Gastrocnemius medialis (tissue), 4 donors: ENCODE measurements around the gene CELSR1. TPM values are rescaled to one million over a fixed set of nuclear protein-coding genes. Genes with fewer than 3 reads are reported as not detected.

Source experiments
- ATAC-seq, 2 donors: fragments of 150-250 bp; one replicate each; pipeline ENCODE4 v1.9.1; 2016
- DNase-seq, 2 donors: peaks; one replicate each; pipeline ENCODE4 v3.0.0-alpha.2; 2019
- H3K27ac ChIP-seq, 4 donors: fragments of 200-600 bp; sonication (generic); 1 replicate in 1 of 4; 2 replicates in 3 of 4; pipeline ENCODE4 v1.5.1; 2016 to 2018; ENCODE audit warnings: mild to moderate bottlenecking in 2 of 4, moderate library complexity in 1 of 4
- H3K27me3 ChIP-seq, 3 donors: fragments of 200-600 bp; sonication (generic) in 2 of 3; 1 replicate in 1 of 3; 2 replicates in 2 of 3; pipeline versions ENCODE4 v1.5.1 to v1.6.0; 2016 to 2019; ENCODE audit warnings: mild to moderate bottlenecking in 1 of 3, moderate library complexity in 1 of 3
- H3K36me3 ChIP-seq, 2 donors: fragments of 200-600 bp; sonication (generic) in 1 of 2; one replicate each; pipeline ENCODE4 v1.5.1; 2017 to 2018
- H3K4me1 ChIP-seq, 2 donors: fragments of 200-600 bp; sonication (generic) in 1 of 2; one replicate each; pipeline ENCODE4 v1.5.1; 2016 to 2017; ENCODE audit warnings: mild to moderate bottlenecking in 2 of 2
- H3K4me3 ChIP-seq, 4 donors: fragments of 200-600 bp; sonication (generic) in 3 of 4; 1 replicate in 1 of 4; 2 replicates in 3 of 4; pipeline ENCODE4 v1.5.1; 2016 to 2019; ENCODE audit warnings: mild to moderate bottlenecking in 2 of 4
- H3K9me3 ChIP-seq, 3 donors: fragments of 200-600 bp; sonication (generic) in 2 of 3; 1 replicate in 1 of 3; 2 replicates in 2 of 3; pipeline ENCODE4 v1.5.1; 2016 to 2019
- CTCF ChIP-seq, 5 experiments: fragments of 450-650 bp in 3 of 5; fragments of 200-600 bp in 2 of 5; sonication (generic) in 2 of 5; IDR thresholded peaks in 4 of 5; conservative IDR thresholded peaks in 1 of 5; 1 replicate in 4 of 5; 2 replicates in 1 of 5; pipeline ENCODE4 v1.5.1; 2016 to 2019; ENCODE audit warnings: antibody characterized with exemption in 5 of 5, mild to moderate bottlenecking in 3 of 5, moderate library complexity in 3 of 5
- POLR2A ChIP-seq, 2 donors: fragments of 450-650 bp; IDR thresholded peaks; one replicate each; pipeline ENCODE4 v1.6.1; 2017; ENCODE audit warnings: antibody characterized with exemption in 2 of 2, mild to moderate bottlenecking in 2 of 2, moderate library complexity in 2 of 2
- in situ Hi-C, 4 donors: fragments of 200-750 bp; cut with MboI; loops; one replicate each; pipeline versions ENCODE4 v1.15.0 to v1.8.0; 2017; ENCODE audit warnings: low sequenced_read_pairs in 4 of 4
- intact Hi-C: fragments of 100-400 bp; cut with DNase I; formaldehyde crosslinking; loops from one replicate; pipeline ENCODE4 v1.15.1; 2023; ENCODE audit warnings: low total_unique reads
- total RNA-seq, 4 donors: library from RNA; depleted of rRNA; stranded (reverse); fragments of >200 nt; gene quantifications; one replicate each; pipeline versions ENCODE4 v1.1.0 to v1.2.3, GENCODE V29; 2016

The CELSR1 gene
- total RNA-seq, 4 donors from 2014 or later, result 0.10 to 1.5 (median 0.87) TPM

- Histone ChIP-seq H3K4me1 (peaks cover 5% of the 10 kb centered on the region in 2 donors), H3K4me3 (no peak overlapping the region), H3K9me3 (no peaks in the 10 kb centered on the region), H3K27ac (no peak overlapping the region), H3K27me3 (peaks cover under 1 to 3% (median 3%) of the 10 kb centered on the region in 3 donors), H3K36me3 (peaks cover 0 to 29% of the 10 kb centered on the region in 2 donors)
- DNase-seq, result no peak
- in situ Hi-C loops (loop anchor here in 1 of 4 donors (25.0 kb wide), 1 partner anchor 179 kb away; the partner anchor contains the start of gene CELSR1), intact Hi-C loops (no loop called here)
- TF ChIP-seq POLR2A (IDR thresholded peaks at IDR 0.05) (no peak), CTCF (IDR thresholded peaks at IDR 0.05 in 4 of 5, conservative IDR thresholded peaks at IDR 0.05 in 1 of 5) (no peak)
- ATAC-seq, result no peak
These were observed 179.5 kb downstream of the CELSR1 start for GRCh38 chr22:46357711-46358520.

- Histone ChIP-seq H3K9me3 (no peaks in the 10 kb centered on the region), H3K27ac (no peak overlapping the region), H3K4me1 (peaks cover 5% of the 10 kb centered on the region in 2 donors), H3K27me3 (no peaks in the 10 kb centered on the region), H3K4me3 (no peak overlapping the region), H3K36me3 (peaks cover 0 to 40% of the 10 kb centered on the region in 2 donors)
- intact Hi-C loops (no loop called here), in situ Hi-C loops (loop anchor here in 1 of 4 donors (25.0 kb wide), 1 partner anchor 181 kb away; the partner anchor contains the start of gene CELSR1)
- TF ChIP-seq POLR2A (IDR thresholded peaks at IDR 0.05) (no peak), CTCF (IDR thresholded peaks at IDR 0.05 in 4 of 5, conservative IDR thresholded peaks at IDR 0.05 in 1 of 5) (no peak)
- no peak for ATAC-seq
- DNase-seq, result no peak
These were observed 180.6 kb downstream of the CELSR1 start for GRCh38 chr22:46356496-46357480.

- no peaks in the 10 kb centered on the region for H3K9me3 ChIP-seq
- ATAC-seq (no peak), DNase-seq (no peak)
- no peaks in the 10 kb centered on the region for H3K27me3 ChIP-seq
- H3K27ac ChIP-seq, result no peak overlapping the region
- peaks cover 0 to 48% of the 10 kb centered on the region in 2 donors for H3K36me3 ChIP-seq
- H3K4me1 ChIP-seq, result peaks cover 5% of the 10 kb centered on the region in 2 donors
- intact Hi-C loops (loop anchor here (1.0 kb wide), 1 partner anchor 34 kb away; no protein-coding TSS in a partner anchor), in situ Hi-C loops (loop anchor here in 1 of 4 donors (25.0 kb wide), 1 partner anchor 181 kb away; the partner anchor contains the start of gene CELSR1)
- no peak overlapping the region for H3K4me3 ChIP-seq
- TF ChIP-seq POLR2A (IDR thresholded peaks at IDR 0.05) (no peak), CTCF (IDR thresholded peaks at IDR 0.05 in 4 of 5, conservative IDR thresholded peaks at IDR 0.05 in 1 of 5) (no peak)
These were observed 181.4 kb downstream of the CELSR1 start for GRCh38 chr22:46355996-46356471.

GRCh38 chr22:46355369-46355995 lies 181.9 kb downstream of the CELSR1 start:
- in situ Hi-C loops (loop anchor here in 1 of 4 donors (25.0 kb wide), 1 partner anchor 182 kb away; the partner anchor contains the start of gene CELSR1), intact Hi-C loops (loop anchor here (1.0 kb wide), 1 partner anchor 35 kb away; no protein-coding TSS in a partner anchor)
- Histone ChIP-seq H3K9me3 (no peaks in the 10 kb centered on the region), H3K27me3 (no peaks in the 10 kb centered on the region), H3K27ac (no peak overlapping the region), H3K36me3 (peaks cover 0 to 53% of the 10 kb centered on the region in 2 donors), H3K4me3 (no peak overlapping the region), H3K4me1 (peaks cover 5% of the 10 kb centered on the region in 2 donors)
- peak in 1 of 2 donors; percentile 38 for DNase-seq
- peak in 1 of 2 donors; percentile 39 for ATAC-seq
- TF ChIP-seq POLR2A (IDR thresholded peaks at IDR 0.05), result no peak
- TF ChIP-seq CTCF (IDR thresholded peaks at IDR 0.05 in 4 of 5, conservative IDR thresholded peaks at IDR 0.05 in 1 of 5), result peak; percentile 33 to 71 (median 60)
